ENCODE data around the gene BCORL1. TPM values are rescaled to one million over a fixed set of nuclear protein-coding genes. Genes with fewer than 3 reads are reported as not detected.

BCORL1 gene
- total RNA-seq, 1 donor from 2014 or later = 5.1 TPM

DNA sequence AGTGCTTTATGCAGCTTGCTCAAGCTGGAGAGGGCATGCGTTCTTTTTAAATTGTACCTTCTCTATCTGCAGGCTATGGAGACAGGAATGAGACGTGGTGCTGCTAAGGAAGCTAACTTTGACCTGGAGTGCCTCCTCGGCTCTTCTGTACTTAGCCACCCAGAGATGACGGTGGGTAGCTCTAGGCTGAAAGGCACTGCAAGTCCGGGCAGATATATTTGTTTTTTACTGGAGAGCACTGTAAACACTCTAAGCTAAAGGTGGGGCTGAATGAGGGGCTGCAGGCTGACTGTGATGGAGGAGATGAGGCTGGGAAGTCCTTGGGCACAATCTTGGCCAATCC lies 115.7 kb downstream of the BCORL1 start:
- DNase-seq = no peak

DNA sequence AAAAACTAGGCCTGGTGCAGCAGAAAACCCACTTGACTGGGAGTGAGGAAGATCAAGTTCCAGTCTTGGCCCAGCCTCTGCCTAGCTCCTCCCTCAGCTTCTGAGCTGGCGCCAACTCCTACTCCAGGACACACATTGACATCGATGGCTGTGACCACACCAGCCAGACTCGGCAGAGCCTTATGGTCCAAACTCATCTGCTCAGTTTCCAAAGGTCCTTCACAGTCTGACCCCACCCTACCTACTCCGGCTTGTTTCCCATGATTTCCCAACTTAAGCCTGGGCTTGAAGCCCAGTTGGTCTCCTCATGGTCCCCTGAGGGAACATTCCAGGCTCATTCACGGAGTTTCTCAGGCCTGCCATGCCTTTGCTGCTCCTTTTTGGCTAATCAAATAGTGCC lies 117.7 kb downstream of the BCORL1 start:
- no peak for DNase-seq

DNA sequence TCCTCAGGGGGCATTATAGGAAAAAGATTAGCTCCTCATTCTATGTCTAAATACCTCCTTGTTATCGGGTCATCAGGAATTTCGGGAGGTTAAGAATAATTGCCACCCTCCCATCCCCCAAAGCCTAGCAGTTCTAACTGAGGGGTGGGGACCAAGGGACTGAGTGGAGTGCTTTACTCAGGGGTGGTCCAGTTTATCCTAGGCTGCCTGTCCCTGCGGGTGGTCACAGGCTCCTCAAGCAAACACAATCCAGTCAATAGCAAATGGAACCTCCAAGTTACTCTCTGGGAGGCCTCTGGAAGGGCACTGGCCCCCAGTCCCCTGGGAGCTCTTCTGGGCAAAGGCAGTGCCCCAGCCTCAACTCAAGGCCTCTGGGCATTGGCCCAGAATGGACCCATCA lies 121.2 kb downstream of the BCORL1 start:
- DNase-seq = no peak

DNA sequence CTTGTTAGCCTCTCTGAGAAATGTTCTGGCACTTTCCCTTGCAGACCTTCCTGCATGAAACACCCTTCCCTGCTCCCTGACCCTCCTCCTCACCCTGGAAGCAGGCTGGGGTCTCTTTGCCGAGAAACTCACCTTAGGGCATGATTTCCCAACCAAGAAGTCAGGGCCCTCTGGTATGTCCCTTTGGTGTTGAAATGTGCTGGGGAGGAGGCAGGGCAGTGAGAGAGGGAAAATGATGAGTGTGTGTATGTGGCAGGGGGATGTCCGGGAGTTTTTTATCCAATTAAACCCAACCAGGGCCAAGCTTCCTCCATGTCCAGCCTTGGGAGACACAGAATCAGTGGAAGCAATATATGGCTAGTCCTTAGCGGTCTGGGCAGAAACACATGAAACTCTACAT lies 122.8 kb downstream of the BCORL1 start:
- no peak for DNase-seq

DNA sequence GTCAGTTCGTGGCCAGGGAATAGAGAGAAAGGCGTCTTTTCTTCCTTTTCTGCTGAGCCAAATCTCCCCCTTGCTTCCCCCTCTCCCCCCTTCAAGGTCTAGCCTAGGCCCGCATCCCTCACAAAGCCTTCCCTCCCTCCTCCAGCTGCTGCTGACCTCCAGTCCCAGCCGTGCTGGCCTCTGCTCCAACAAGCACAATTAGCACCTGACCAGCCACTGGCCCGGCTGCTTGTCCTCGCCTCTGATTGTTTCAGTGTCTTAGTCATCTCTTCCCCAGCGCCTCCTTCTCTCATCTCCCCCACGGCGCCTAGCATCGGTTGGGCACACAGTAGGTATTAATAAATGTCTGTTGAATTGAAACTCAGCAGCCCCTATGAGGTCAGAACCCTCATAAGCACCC lies 123.6 kb downstream of the BCORL1 start:
- DNase-seq = no peak

Other genes starting within 250 kb of the BCORL1 start
- gene XPNPEP2, start 243.7 kb upstream of the BCORL1 start, total RNA-seq = 4.1 TPM
- gene SASH3, start 202.7 kb upstream of the BCORL1 start, total RNA-seq = 3.0 TPM
- gene ZDHHC9, start 138.7 kb upstream of the BCORL1 start, total RNA-seq = 19.0 TPM
- gene UTP14A, start 76.5 kb upstream of the BCORL1 start, total RNA-seq = 12.1 TPM
- 10.8 TPM for gene ELF4, start 127.9 kb downstream of the BCORL1 start, total RNA-seq
- 16.3 TPM for gene AIFM1, start 183.2 kb downstream of the BCORL1 start, total RNA-seq
- gene RAB33A, start 189.3 kb downstream of the BCORL1 start, total RNA-seq = 0.39 TPM